Measurements from ENCODE around the gene SDHA. TPM values are rescaled to one million over a fixed set of nuclear protein-coding genes. Genes with fewer than 3 reads are reported as not detected.

Gene SDHA
- polyA plus RNA-seq, 2 of the 4 experiments (the other 2 are of a cell fraction) = 115 to 134 TPM

DNA sequence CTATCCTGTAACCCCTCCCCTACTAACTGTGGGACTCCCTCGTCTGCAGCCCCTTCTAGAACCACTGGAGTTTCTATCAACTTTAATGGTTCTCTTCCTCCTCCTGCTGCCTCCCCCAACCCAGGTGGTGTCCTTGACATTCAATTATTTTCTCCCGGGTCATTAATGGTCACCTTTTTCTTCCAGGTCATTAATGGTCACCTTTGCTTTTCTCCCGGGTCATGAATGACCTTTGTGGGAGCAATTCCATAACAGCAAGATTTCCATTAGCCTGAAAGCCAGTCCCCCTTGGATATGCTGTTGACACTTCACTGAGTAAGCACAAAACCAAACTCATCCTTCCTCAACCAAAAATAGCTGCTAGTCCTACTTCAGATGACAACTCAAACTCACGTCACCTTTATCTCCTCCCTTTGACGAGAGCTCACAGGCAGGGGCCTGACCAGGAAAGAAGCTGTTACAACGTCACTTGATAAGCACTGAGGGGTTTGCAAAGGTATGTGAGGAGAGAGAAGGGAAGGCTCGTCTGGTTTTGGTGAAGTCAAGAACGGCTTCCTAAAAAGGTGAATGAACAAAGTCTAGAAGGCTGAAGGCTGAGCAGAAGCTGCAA is 11.1 kb upstream of the SDHA start:
- H3K9me3 ChIP-seq = no peaks in the 10 kb centered on the region
- ATAC-seq = no peak
- H3K27ac ChIP-seq = no peak overlapping the region
- DNase-seq (ENCODE audit: low read depth in 1 of 2, low spot score in 1 of 2) = no peak
- TF ChIP-seq MAZ (IDR thresholded peaks at IDR 0.05; ENCODE audit: borderline replicate concordance, low read depth, low read length) = no peak
- TF ChIP-seq, protein P1, sequence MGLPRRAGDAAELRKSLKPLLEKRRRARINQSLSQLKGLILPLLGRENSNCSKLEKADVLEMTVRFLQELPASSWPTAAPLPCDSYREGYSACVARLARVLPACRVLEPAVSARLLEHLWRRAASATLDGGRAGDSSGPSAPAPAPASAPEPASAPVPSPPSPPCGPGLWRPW (IDR thresholded peaks at IDR 0.05) = no peak
- no peak for TF ChIP-seq EHF (CRISPR knock-in tag; IDR thresholded peaks at IDR 0.05)
- no peak for TF ChIP-seq HOXA7 (CRISPR knock-in tag; IDR thresholded peaks at IDR 0.05)
- TF ChIP-seq BHLHE40 (IDR thresholded peaks at IDR 0.05; ENCODE audit: low read depth, low read length) = no peak
- TF ChIP-seq, protein P2, sequence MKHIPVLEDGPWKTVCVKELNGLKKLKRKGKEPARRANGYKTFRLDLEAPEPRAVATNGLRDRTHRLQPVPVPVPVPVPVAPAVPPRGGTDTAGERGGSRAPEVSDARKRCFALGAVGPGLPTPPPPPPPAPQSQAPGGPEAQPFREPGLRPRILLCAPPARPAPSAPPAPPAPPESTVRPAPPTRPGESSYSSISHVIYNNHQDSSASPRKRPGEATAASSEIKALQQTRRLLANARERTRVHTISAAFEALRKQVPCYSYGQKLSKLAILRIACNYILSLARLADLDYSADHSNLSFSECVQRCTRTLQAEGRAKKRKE (CRISPR knock-in tag; IDR thresholded peaks at IDR 0.05; ENCODE audit: low read depth) = no peak
- TF ChIP-seq NFE2L2 (conservative IDR thresholded peaks at IDR 0.05; ENCODE audit: low read length) = no peak
- TF ChIP-seq ZSCAN20 (CRISPR knock-in tag; IDR thresholded peaks at IDR 0.05) = no peak
- no peak for TF ChIP-seq JUNB (IDR thresholded peaks at IDR 0.05)
- no peak for TF ChIP-seq ESRRA (IDR thresholded peaks at IDR 0.05; ENCODE audit: borderline replicate concordance, low read length)
- no peak for TF ChIP-seq RAD21 (conservative IDR thresholded peaks at IDR 0.05 in 1 of 2, IDR thresholded peaks at IDR 0.05 in 1 of 2)
- TF ChIP-seq, protein P3, sequence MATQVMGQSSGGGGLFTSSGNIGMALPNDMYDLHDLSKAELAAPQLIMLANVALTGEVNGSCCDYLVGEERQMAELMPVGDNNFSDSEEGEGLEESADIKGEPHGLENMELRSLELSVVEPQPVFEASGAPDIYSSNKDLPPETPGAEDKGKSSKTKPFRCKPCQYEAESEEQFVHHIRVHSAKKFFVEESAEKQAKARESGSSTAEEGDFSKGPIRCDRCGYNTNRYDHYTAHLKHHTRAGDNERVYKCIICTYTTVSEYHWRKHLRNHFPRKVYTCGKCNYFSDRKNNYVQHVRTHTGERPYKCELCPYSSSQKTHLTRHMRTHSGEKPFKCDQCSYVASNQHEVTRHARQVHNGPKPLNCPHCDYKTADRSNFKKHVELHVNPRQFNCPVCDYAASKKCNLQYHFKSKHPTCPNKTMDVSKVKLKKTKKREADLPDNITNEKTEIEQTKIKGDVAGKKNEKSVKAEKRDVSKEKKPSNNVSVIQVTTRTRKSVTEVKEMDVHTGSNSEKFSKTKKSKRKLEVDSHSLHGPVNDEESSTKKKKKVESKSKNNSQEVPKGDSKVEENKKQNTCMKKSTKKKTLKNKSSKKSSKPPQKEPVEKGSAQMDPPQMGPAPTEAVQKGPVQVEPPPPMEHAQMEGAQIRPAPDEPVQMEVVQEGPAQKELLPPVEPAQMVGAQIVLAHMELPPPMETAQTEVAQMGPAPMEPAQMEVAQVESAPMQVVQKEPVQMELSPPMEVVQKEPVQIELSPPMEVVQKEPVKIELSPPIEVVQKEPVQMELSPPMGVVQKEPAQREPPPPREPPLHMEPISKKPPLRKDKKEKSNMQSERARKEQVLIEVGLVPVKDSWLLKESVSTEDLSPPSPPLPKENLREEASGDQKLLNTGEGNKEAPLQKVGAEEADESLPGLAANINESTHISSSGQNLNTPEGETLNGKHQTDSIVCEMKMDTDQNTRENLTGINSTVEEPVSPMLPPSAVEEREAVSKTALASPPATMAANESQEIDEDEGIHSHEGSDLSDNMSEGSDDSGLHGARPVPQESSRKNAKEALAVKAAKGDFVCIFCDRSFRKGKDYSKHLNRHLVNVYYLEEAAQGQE (IDR thresholded peaks at IDR 0.05) = no peak
- TF ChIP-seq JUN (IDR thresholded peaks at IDR 0.05) = no peak
- no peak for TF ChIP-seq CHD4 (IDR thresholded peaks at IDR 0.05; ENCODE audit: borderline replicate concordance)
- TF ChIP-seq EHMT2 (IDR thresholded peaks at IDR 0.05; ENCODE audit: low read depth) = no peak
- no peak for TF ChIP-seq MYC (IDR thresholded peaks at IDR 0.05; ENCODE audit: borderline replicate concordance, low read length)
- TF ChIP-seq, protein P4, sequence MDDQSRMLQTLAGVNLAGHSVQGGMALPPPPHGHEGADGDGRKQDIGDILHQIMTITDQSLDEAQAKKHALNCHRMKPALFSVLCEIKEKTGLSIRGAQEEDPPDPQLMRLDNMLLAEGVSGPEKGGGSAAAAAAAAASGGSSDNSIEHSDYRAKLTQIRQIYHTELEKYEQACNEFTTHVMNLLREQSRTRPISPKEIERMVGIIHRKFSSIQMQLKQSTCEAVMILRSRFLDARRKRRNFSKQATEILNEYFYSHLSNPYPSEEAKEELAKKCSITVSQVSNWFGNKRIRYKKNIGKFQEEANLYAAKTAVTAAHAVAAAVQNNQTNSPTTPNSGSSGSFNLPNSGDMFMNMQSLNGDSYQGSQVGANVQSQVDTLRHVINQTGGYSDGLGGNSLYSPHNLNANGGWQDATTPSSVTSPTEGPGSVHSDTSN (IDR thresholded peaks at IDR 0.05) = no peak
- no peaks in the 10 kb centered on the region; the same call in 2 of the 3 replicates for H3K4me1 ChIP-seq
- CTCF ChIA-PET = interaction anchor here (1.1 to 1.5 kb wide), 2 partner anchors 11 to 19 kb away, joined by 4 read pairs; partner anchors contain the start of genes CCDC127 and SDHA
- no peak for FAIRE-seq
- POLR2A ChIA-PET = no interaction called here
- no peak overlapping the region for H3K4me3 ChIP-seq
- H3K4me2 ChIP-seq = no peak overlapping the region
- 83% methylated on average over 8 of the region's 8 CpGs for WGBS (ENCODE audit: missing lambda C conversion rate)

DNA sequence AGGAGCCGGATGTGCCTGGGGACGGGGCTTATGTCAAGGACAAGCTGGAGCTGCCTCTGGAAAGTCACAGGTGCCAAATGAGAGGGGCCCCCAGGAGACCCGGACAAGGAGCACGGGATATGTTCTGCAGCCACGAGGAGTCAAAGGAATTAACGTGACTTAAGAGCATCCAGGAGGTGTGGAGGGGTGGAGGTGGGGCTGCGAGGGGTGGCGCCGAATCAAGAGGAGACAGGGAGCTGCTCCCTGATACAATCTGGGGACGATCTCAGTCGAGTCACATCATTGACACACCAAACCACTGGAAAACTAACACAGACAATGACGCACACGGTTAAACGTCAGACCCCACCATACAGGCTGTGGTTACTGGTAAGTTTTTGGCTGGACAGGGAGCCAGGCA is 10.5 kb upstream of the SDHA start:
- Histone ChIP-seq H3K4me1 (no peaks in the 10 kb centered on the region; the same call in 2 of the 3 replicates), H3K4me3 (no peak overlapping the region), H3K27ac (no peak overlapping the region), H3K4me2 (no peak overlapping the region), H3K9me3 (no peaks in the 10 kb centered on the region)
- DNase-seq (ENCODE audit: low read depth in 1 of 2, low spot score in 1 of 2) = no peak
- no peak for FAIRE-seq
- ChIA-PET CTCF (interaction anchor here (1.1 to 1.5 kb wide), 3 partner anchors 11 to 19 kb away, joined by 4 to 5 read pairs (median 4); partner anchors contain the start of genes CCDC127 and SDHA), POLR2A (no interaction called here)
- TF ChIP-seq BHLHE40 (IDR thresholded peaks at IDR 0.05; ENCODE audit: low read depth, low read length) (no peak), KDM1A (IDR thresholded peaks at IDR 0.05; ENCODE audit: low read depth) (no peak)
- TF ChIP-seq, protein P5, sequence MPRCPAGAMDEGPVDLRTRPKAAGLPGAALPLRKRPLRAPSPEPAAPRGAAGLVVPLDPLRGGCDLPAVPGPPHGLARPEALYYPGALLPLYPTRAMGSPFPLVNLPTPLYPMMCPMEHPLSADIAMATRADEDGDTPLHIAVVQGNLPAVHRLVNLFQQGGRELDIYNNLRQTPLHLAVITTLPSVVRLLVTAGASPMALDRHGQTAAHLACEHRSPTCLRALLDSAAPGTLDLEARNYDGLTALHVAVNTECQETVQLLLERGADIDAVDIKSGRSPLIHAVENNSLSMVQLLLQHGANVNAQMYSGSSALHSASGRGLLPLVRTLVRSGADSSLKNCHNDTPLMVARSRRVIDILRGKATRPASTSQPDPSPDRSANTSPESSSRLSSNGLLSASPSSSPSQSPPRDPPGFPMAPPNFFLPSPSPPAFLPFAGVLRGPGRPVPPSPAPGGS (IDR thresholded peaks at IDR 0.05) = no peak
- ATAC-seq = no peak
- WGBS (ENCODE audit: missing lambda C conversion rate) = 89% methylated on average over 14 of the region's 14 CpGs
